G401.6 (cell line): ENCODE results near the gene PPP1R2B.

Source experiments
- FAIRE-seq: peaks from 2 replicates; lab custom pipeline; 2012; peaks lifted over from hg19 to GRCh38; lab: Jason Lieb, UNC

The PPP1R2B gene

GRCh38 chr5:156879665-156880285 is 29.7 kb downstream of the PPP1R2B start:
- FAIRE-seq = no peak

GRCh38 chr5:156883316-156883875 is 33.3 kb downstream of the PPP1R2B start:
- FAIRE-seq = no peak

- FAIRE-seq = no peak
Measured at GRCh38 chr5:156888520-156888919, 38.4 kb downstream of the PPP1R2B start.

- FAIRE-seq = no peak
Measured at GRCh38 chr5:156892223-156892622, 42.1 kb downstream of the PPP1R2B start.

- FAIRE-seq = no peak
Measured at GRCh38 chr5:156892864-156893263, 42.8 kb downstream of the PPP1R2B start.

- FAIRE-seq = no peak
Measured at GRCh38 chr5:156893517-156893916, 43.4 kb downstream of the PPP1R2B start.

GRCh38 chr5:156896546-156896945 is 46.5 kb downstream of the PPP1R2B start:
- no peak for FAIRE-seq
